GM12878 (cell line): ENCODE results near the gene TMEM215. TPM values are rescaled to one million over a fixed set of nuclear protein-coding genes. Genes with fewer than 3 reads are reported as not detected.

Experiments
- ATAC-seq: fragments of 200-7000 bp; cut with Tn5 transposase; 3 replicates; pipeline ENCODE4 v1.9.1; 2020; ENCODE audit warnings: mild to moderate bottlenecking, moderate library complexity
- BruUV-seq: library from RNA; stranded (reverse); fragments of 400-500 nt; replicated peaks from 2 replicates; lab custom pipeline; 2021; lab: Mats Ljungman, UMichigan
- CTCF ChIA-PET: fragments of 300-600 bp; sonication (Branson Sonifier 250); formaldehyde crosslinking; extraction: SDS; loops from one replicate; lab custom pipeline; 2021; ENCODE audit warnings: inconsistent platforms; lab: Yijun Ruan, JAX
- POLR2A ChIA-PET: fragments of 350-600 bp; formaldehyde crosslinking; extraction: SDS; loops from one replicate; lab custom pipeline; 2021; ENCODE audit warnings: inconsistent platforms; lab: Charles Lee
- RAD21 ChIA-PET: fragments of 300-600 bp; sonication (Branson Sonifier 250); formaldehyde crosslinking; loops from one replicate; lab custom pipeline; 2023; ENCODE audit warnings: antibody characterized with exemption; ENCODE audit not compliant: unreplicated experiment; lab: Charles Lee
- SMC1A ChIA-PET: fragments of 300-600 bp; sonication (Branson Sonifier 250); formaldehyde crosslinking; loops from one replicate; lab custom pipeline; 2023; ENCODE audit not compliant: unreplicated experiment, uncharacterized antibody; lab: Charles Lee
- DNase-seq: peaks from one replicate; pipeline ENCODE4 v3.0.0-alpha.2; 2011; ENCODE audit warnings: low read depth, low spot score
- FAIRE-seq: peaks from 3 replicates; lab custom pipeline; 2011; peaks lifted over from hg19 to GRCh38; lab: Jason Lieb, UNC
- H2AFZ ChIP-seq: 2 replicates; pipeline ENCODE4 v1.6.0; 2011; ENCODE audit warnings: low read depth, low read length, control low read depth; ENCODE audit not compliant: control insufficient read depth
- H3K27ac ChIP-seq: 2 replicates; pipeline ENCODE4 v1.5.1; 2011; ENCODE audit warnings: control low read depth; ENCODE audit not compliant: control insufficient read depth, insufficient read depth
- H3K27me3 ChIP-seq, 2 experiments: replicated peaks in 1 of 2; 2 replicates each; pipeline versions ENCODE4 v1.6.0 to v1.6.1; 2011; ENCODE audit warnings: low read length in 1 of 2; ENCODE audit not compliant: control insufficient read depth in 2 of 2, insufficient read depth in 2 of 2
- H3K36me3 ChIP-seq, 2 experiments: 2 replicates each; pipeline ENCODE4 v1.5.1; 2011; ENCODE audit warnings: low read length in 1 of 2; ENCODE audit not compliant: control insufficient read depth in 2 of 2, insufficient read depth in 2 of 2
- H3K4me1 ChIP-seq: 2 replicates; pipeline ENCODE4 v1.6.1; 2011; ENCODE audit warnings: mild to moderate bottlenecking, low read length, moderate library complexity, mixed read lengths; ENCODE audit not compliant: control insufficient read depth, insufficient read depth
- H3K4me2 ChIP-seq: 2 replicates; pipeline ENCODE4 v1.6.0; 2011; ENCODE audit warnings: control low read depth; ENCODE audit not compliant: control insufficient read depth, insufficient read depth
- H3K4me3 ChIP-seq: fragments of 200-600 bp; sonication (generic); 2 replicates; pipeline ENCODE4 v1.5.1; 2016
- H3K79me2 ChIP-seq: 2 replicates; pipeline ENCODE4 v1.6.0; 2011; ENCODE audit warnings: low read length; ENCODE audit not compliant: control insufficient read depth, insufficient read depth
- H3K9ac ChIP-seq: 2 replicates; pipeline ENCODE4 v1.8.0; 2011; ENCODE audit warnings: low read length, control low read depth, mixed read lengths; ENCODE audit not compliant: control insufficient read depth, insufficient read depth
- H3K9me3 ChIP-seq: replicated peaks from 3 replicates; pipeline ENCODE4 v1.5.1; 2011; ENCODE audit warnings: mild to moderate bottlenecking, low read length; ENCODE audit not compliant: control insufficient read depth, insufficient read depth
- H4K20me1 ChIP-seq: 2 replicates; pipeline ENCODE4 v1.6.0; 2011; ENCODE audit not compliant: control insufficient read depth, insufficient read depth
- E4F1 ChIP-seq: fragments of 450-650 bp; IDR thresholded peaks from 2 replicates; pipeline ENCODE4 v1.6.1; 2018; ENCODE audit warnings: borderline replicate concordance, mild to moderate bottlenecking; ENCODE audit not compliant: partially characterized antibody
- HCFC1 ChIP-seq: fragments of 150-350 bp; IDR thresholded peaks from 2 replicates; pipeline ENCODE4 v1.6.1; 2014; ENCODE audit warnings: low read length
- HDAC2 ChIP-seq: fragments of 200-600 bp; sonication (generic); IDR thresholded peaks from 2 replicates; pipeline ENCODE4 v1.6.1; 2017
- IKZF2 ChIP-seq, 2 experiments: fragments of 450-650 bp; IDR thresholded peaks; 2 replicates each; pipeline ENCODE4 v1.6.1; 2017; ENCODE audit warnings: mild to moderate bottlenecking in 2 of 2, moderate library complexity in 2 of 2
- LARP7 ChIP-seq: fragments of 450-650 bp; IDR thresholded peaks from 2 replicates; pipeline ENCODE4 v1.6.1; 2017; ENCODE audit warnings: mild to moderate bottlenecking
- REST ChIP-seq: IDR thresholded peaks from 2 replicates; pipeline ENCODE4 v1.6.1; 2012; ENCODE audit warnings: mild to moderate bottlenecking, low read depth, low read length
- SIX5 ChIP-seq: IDR thresholded peaks from 2 replicates; pipeline ENCODE4 v1.6.1; 2011; ENCODE audit warnings: mild to moderate bottlenecking, low read depth, low read length, moderate library complexity; ENCODE audit not compliant: severe bottlenecking
- SP1 ChIP-seq: IDR thresholded peaks from one replicate; pipeline ENCODE4 v1.6.1; 2011; ENCODE audit warnings: low read depth, low read length
- WGBS: methylation state at CpG from one replicate; pipeline ENCODE4 v1.1.6; 2016; ENCODE audit warnings: low lambda C conversion rate; ENCODE audit not compliant: insufficient replicate concordance, insufficient coverage; ENCODE audit errors: missing lambda C conversion rate; 5-methylcytosine and 5-hydroxymethylcytosine counted together
- in situ Hi-C: fragments of 300-500 bp; cut with MboI; formaldehyde crosslinking; loops from 9 replicates; pipeline ENCODE4 v1.14.3; 2018; ENCODE audit warnings: mixed read lengths
- intact Hi-C: fragments of 100-400 bp; cut with micrococcal nuclease; formaldehyde crosslinking; loops from one replicate; pipeline ENCODE4 v1.14.2; 2022; ENCODE audit not compliant: unreplicated experiment
- polyA plus RNA-seq, 11 experiments: library from polyadenylated mRNA; depleted of rRNA in 4 of 11; unstranded in 6 of 11; stranded (reverse) in 5 of 11; fragments of >200 nt; fragmentation: Nextera tagmentation in 4 of 11; fragmentation: Illumina TruSeq in 1 of 11; extraction: Ambion mirVana in 4 of 11; extraction: Trizol in 1 of 11; gene quantifications; 1 replicate in 1 of 11; 2 replicates in 10 of 11; pipeline versions ENCODE4 v1.2.1 to v1.2.3, GENCODE V29; 2011 to 2016; ENCODE audit warnings: inconsistent platforms in 2 of 11, missing spikeins in 2 of 11, low read depth in 1 of 11
- total RNA-seq, 4 experiments: library from RNA; depleted of rRNA in 3 of 4; stranded (reverse); fragments of >200 nt in 3 of 4; fragmentation: Illumina TruSeq in 1 of 4; extraction: Trizol in 1 of 4; gene quantifications; 2 replicates each; pipeline versions ENCODE4 v1.2.1 to v1.2.3, GENCODE V29; 2013 to 2021

The TMEM215 gene
- total and polyA plus RNA-seq, 10 of the 15 experiments (the other 5 are each of a cell fraction or from before 2014, with no cell fraction given): not detected

GRCh38 chr9:32801530-32801929 is 18.2 kb downstream of the TMEM215 start:
- ATAC-seq (no peak), FAIRE-seq (no peak), DNase-seq (no peak)
- intact Hi-C loops: no loop called here
- H3K36me3 ChIP-seq: no peaks in the 10 kb centered on the region
- ChIA-PET POLR2A (no interaction called here), RAD21 (no interaction called here), CTCF (no interaction called here), SMC1A (interaction anchor here (0.8 kb wide), 1 partner anchor 426 kb away, joined by 4 read pairs; no protein-coding TSS in a partner anchor)
- TF ChIP-seq HDAC2: no peak
- no peak for TF ChIP-seq SIX5
- no peak for TF ChIP-seq IKZF2 (IDR thresholded peaks at IDR 0.05)
- no peak for TF ChIP-seq HCFC1
- no peak for TF ChIP-seq LARP7
- TF ChIP-seq E4F1: no peak
- H3K4me1 ChIP-seq: no peaks in the 10 kb centered on the region
- no peak overlapping the region for H3K27ac ChIP-seq
- BruUV-seq: no TSS peak
- H3K9me3 ChIP-seq: no peaks in the 10 kb centered on the region
- no peak overlapping the region for H3K4me2 ChIP-seq
- H3K9ac ChIP-seq: no peak overlapping the region
- H3K79me2 ChIP-seq: no peaks in the 10 kb centered on the region
- H3K4me3 ChIP-seq: no peak overlapping the region
- no peaks in the 10 kb centered on the region for H3K27me3 ChIP-seq
- no peaks in the 10 kb centered on the region for H4K20me1 ChIP-seq
- in situ Hi-C loops: no loop called here
- WGBS: 0% methylated on average over 1 of the region's 1 CpG
- no peak overlapping the region for H2AFZ ChIP-seq

- FAIRE-seq: no peak
- H3K79me2 ChIP-seq: no peaks in the 10 kb centered on the region
- no peak overlapping the region for H3K9ac ChIP-seq
- no peaks in the 10 kb centered on the region for H4K20me1 ChIP-seq
- BruUV-seq: no TSS peak
- ChIA-PET POLR2A (no interaction called here), RAD21 (no interaction called here), SMC1A (no interaction called here), CTCF (no interaction called here)
- WGBS: 17% methylated on average over 1 of the region's 1 CpG
- intact Hi-C loops (no loop called here), in situ Hi-C loops (no loop called here)
- no peak overlapping the region for H3K27ac ChIP-seq
- H3K4me1 ChIP-seq: no peaks in the 10 kb centered on the region
- H3K4me3 ChIP-seq: no peak overlapping the region
- no peaks in the 10 kb centered on the region for H3K9me3 ChIP-seq
- H2AFZ ChIP-seq: no peak overlapping the region
- no peak for ATAC-seq
- no peak for DNase-seq
- H3K27me3 ChIP-seq: no peaks in the 10 kb centered on the region
- H3K36me3 ChIP-seq: no peaks in the 10 kb centered on the region
- H3K4me2 ChIP-seq: no peak overlapping the region
- TF ChIP-seq HCFC1 (no peak), REST (no peak), SP1 (no peak)
Measured at GRCh38 chr9:32807217-32807616, 23.9 kb downstream of the TMEM215 start.
